B cell (primary cell): ENCODE data around the gene DNAJC11. TPM values are rescaled to one million over a fixed set of nuclear protein-coding genes. Genes with fewer than 3 reads are reported as not detected.
A peak's percentile ranks its signal among the peaks of the same experiment; 100 is the strongest.

Experiments used
- ATAC-seq: fragments of 200-7000 bp; cut with Tn5 transposase; one replicate; pipeline ENCODE4 v1.10.0; 2021; ENCODE audit warnings: low read depth, mild to moderate bottlenecking, moderate number of reproducible peaks, moderate library complexity
- CTCF ChIA-PET: fragments of 350-600 bp; sonication (Branson Sonifier 250); formaldehyde crosslinking; loops from one replicate; lab custom pipeline; 2021; ENCODE audit warnings: antibody characterized with exemption, inconsistent platforms; lab: Charles Lee
- POLR2A ChIA-PET: fragments of 350-600 bp; sonication (Branson Sonifier 250); formaldehyde crosslinking; loops from one replicate; lab custom pipeline; 2021; ENCODE audit warnings: antibody characterized with exemption; lab: Charles Lee
- DNase-seq: peaks from one replicate; pipeline ENCODE4 v3.0.0; 2013
- H2AFZ ChIP-seq: 2 replicates; pipeline ENCODE4 v1.6.1; 2012; ENCODE audit warnings: mild to moderate bottlenecking, low read depth, low read length; ENCODE audit not compliant: insufficient read depth, poor library complexity, severe bottlenecking
- H3K27ac ChIP-seq, 2 donors: 1 replicate in 1 of 2; 2 replicates in 1 of 2; pipeline ENCODE4 v1.5.1; 2012 to 2013; ENCODE audit warnings: low read length in 2 of 2, mild to moderate bottlenecking in 2 of 2, moderate library complexity in 1 of 2
- H3K27me3 ChIP-seq, 4 experiments: fragments of 200-600 bp in 1 of 4; sonication (generic) in 1 of 4; replicated peaks in 1 of 4; 1 replicate in 2 of 4; 2 replicates in 2 of 4; pipeline versions ENCODE4 v1.6.1 to v1.7.0; 2013 to 2016; ENCODE audit warnings: low read length in 3 of 4, mild to moderate bottlenecking in 2 of 4, mixed read lengths in 1 of 4, moderate library complexity in 1 of 4; ENCODE audit not compliant: insufficient read depth in 4 of 4, control insufficient read depth in 3 of 4; ENCODE audit errors: control extremely low read depth in 1 of 4
- H3K36me3 ChIP-seq, 2 experiments: replicated peaks in 1 of 2; 1 replicate in 1 of 2; 2 replicates in 1 of 2; pipeline versions ENCODE4 v1.6.1 to v1.7.1; 2013; ENCODE audit warnings: low read length in 1 of 2; ENCODE audit not compliant: insufficient read depth in 2 of 2, control insufficient read depth in 1 of 2; ENCODE audit errors: control extremely low read depth in 1 of 2, extremely low read depth in 1 of 2
- H3K4me1 ChIP-seq, 2 donors: fragments of 200-600 bp in 1 of 2; sonication (generic) in 1 of 2; 1 replicate in 1 of 2; 2 replicates in 1 of 2; pipeline versions ENCODE4 v1.5.1 to v1.6.1; 2013 to 2017; ENCODE audit warnings: low read length in 2 of 2; ENCODE audit not compliant: control insufficient read depth in 2 of 2, insufficient read depth in 2 of 2
- H3K4me2 ChIP-seq: replicated peaks from 2 replicates; pipeline ENCODE3; 2012; ENCODE audit warnings: mild to moderate bottlenecking, low read depth, low read length; ENCODE audit not compliant: poor library complexity, severe bottlenecking
- H3K4me3 ChIP-seq, 5 experiments: fragments of 200-600 bp in 1 of 5; sonication (generic) in 1 of 5; 1 replicate in 3 of 5; 2 replicates in 2 of 5; pipeline versions ENCODE4 v1.5.1 to v1.7.0; 2011 to 2016; ENCODE audit warnings: low read length in 4 of 5, mild to moderate bottlenecking in 4 of 5, low read depth in 2 of 5, control low read depth in 1 of 5, moderate library complexity in 1 of 5; ENCODE audit not compliant: insufficient read depth in 1 of 5; ENCODE audit errors: control extremely low read depth in 1 of 5, extremely low read depth in 1 of 5
- H3K79me2 ChIP-seq: fragments of 200-600 bp; sonication (generic); one replicate; pipeline ENCODE4 v1.6.0; 2016; ENCODE audit warnings: low read length; ENCODE audit not compliant: control insufficient read depth, insufficient read depth
- H3K9ac ChIP-seq: fragments of 200-600 bp; sonication (generic); 2 replicates; pipeline ENCODE4 v1.6.1; 2017; ENCODE audit warnings: mild to moderate bottlenecking, low read length, moderate library complexity
- H3K9me3 ChIP-seq, 3 donors: one replicate each; pipeline versions ENCODE4 v1.6.1 to v1.7.1; 2013; ENCODE audit warnings: low read length in 2 of 3; ENCODE audit not compliant: control insufficient read depth in 2 of 3, insufficient read depth in 1 of 3; ENCODE audit errors: control extremely low read depth in 1 of 3
- H4K20me1 ChIP-seq: 2 replicates; pipeline ENCODE4 v1.6.0; 2012; ENCODE audit warnings: mild to moderate bottlenecking, low read length; ENCODE audit not compliant: insufficient read depth, control insufficient read depth, poor library complexity, severe bottlenecking
- H3K27ac Mint-ChIP-seq: one replicate; pipeline ENCODE4 v1.8.0; 2021; ENCODE audit warnings: mixed read lengths
- H3K27me3 Mint-ChIP-seq: one replicate; pipeline ENCODE4 v1.8.0; 2021; ENCODE audit warnings: mixed read lengths
- H3K4me1 Mint-ChIP-seq: one replicate; pipeline ENCODE4 v1.8.0; 2021; ENCODE audit warnings: mixed read lengths
- H3K4me3 Mint-ChIP-seq: one replicate; pipeline ENCODE4 v1.8.0; 2021; ENCODE audit warnings: mixed read lengths
- H3K9me3 Mint-ChIP-seq: one replicate; pipeline ENCODE4 v1.8.0; 2022; ENCODE audit warnings: mixed read lengths; ENCODE audit not compliant: insufficient read depth
- EZH2 ChIP-seq: IDR thresholded peaks from 2 replicates; pipeline ENCODE4 v1.6.1; 2012; ENCODE audit warnings: borderline replicate concordance, low read depth, mild to moderate bottlenecking, moderate library complexity, low read length; ENCODE audit not compliant: insufficient read depth, poor library complexity, severe bottlenecking
- WGBS: methylation state at CpG from one replicate; pipeline ENCODE4 v1.1.5; 2013; ENCODE audit warnings: missing lambda C conversion rate; ENCODE audit not compliant: insufficient coverage; 5-methylcytosine and 5-hydroxymethylcytosine counted together
- intact Hi-C: fragments of 100-400 bp; cut with micrococcal nuclease; formaldehyde crosslinking; loops from one replicate; pipeline ENCODE4 v1.10.0; 2022
- polyA minus RNA-seq: library from RNA; depleted of rRNA, polyadenylated mRNA; stranded (reverse); fragments of >200 nt; gene quantifications from 2 replicates; pipeline ENCODE4 v1.2.3, GENCODE V29; 2012
- polyA plus RNA-seq: library from polyadenylated mRNA; depleted of rRNA; stranded (reverse); fragments of >200 nt; gene quantifications from 2 replicates; pipeline ENCODE4 v1.2.3, GENCODE V29; 2012
- total RNA-seq, 2 donors: library from RNA; stranded (reverse); fragments of 120-200 nt in 1 of 2; gene quantifications; 1 replicate in 1 of 2; 2 replicates in 1 of 2; pipeline versions ENCODE4 v1.2.3 to v1.2.4, GENCODE V29; 2013 to 2022
- TF ChIP-seq, protein P1 (sequence below): fragments of 200-600 bp; IDR thresholded peaks from one replicate; pipeline ENCODE4 v1.8.0; 2022; ENCODE audit warnings: antibody characterized with exemption, mild to moderate bottlenecking

The DNAJC11 gene, protein sequence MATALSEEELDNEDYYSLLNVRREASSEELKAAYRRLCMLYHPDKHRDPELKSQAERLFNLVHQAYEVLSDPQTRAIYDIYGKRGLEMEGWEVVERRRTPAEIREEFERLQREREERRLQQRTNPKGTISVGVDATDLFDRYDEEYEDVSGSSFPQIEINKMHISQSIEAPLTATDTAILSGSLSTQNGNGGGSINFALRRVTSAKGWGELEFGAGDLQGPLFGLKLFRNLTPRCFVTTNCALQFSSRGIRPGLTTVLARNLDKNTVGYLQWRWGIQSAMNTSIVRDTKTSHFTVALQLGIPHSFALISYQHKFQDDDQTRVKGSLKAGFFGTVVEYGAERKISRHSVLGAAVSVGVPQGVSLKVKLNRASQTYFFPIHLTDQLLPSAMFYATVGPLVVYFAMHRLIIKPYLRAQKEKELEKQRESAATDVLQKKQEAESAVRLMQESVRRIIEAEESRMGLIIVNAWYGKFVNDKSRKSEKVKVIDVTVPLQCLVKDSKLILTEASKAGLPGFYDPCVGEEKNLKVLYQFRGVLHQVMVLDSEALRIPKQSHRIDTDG
- total RNA-seq = 51.6 and 57.2 TPM in 2 replicates
- 23.4 TPM for total RNA-seq (2013)
- polyA plus RNA-seq = 29.2 and 37.9 TPM in 2 replicates
- polyA minus RNA-seq = 20.8 and 22.3 TPM in 2 replicates

DNA sequence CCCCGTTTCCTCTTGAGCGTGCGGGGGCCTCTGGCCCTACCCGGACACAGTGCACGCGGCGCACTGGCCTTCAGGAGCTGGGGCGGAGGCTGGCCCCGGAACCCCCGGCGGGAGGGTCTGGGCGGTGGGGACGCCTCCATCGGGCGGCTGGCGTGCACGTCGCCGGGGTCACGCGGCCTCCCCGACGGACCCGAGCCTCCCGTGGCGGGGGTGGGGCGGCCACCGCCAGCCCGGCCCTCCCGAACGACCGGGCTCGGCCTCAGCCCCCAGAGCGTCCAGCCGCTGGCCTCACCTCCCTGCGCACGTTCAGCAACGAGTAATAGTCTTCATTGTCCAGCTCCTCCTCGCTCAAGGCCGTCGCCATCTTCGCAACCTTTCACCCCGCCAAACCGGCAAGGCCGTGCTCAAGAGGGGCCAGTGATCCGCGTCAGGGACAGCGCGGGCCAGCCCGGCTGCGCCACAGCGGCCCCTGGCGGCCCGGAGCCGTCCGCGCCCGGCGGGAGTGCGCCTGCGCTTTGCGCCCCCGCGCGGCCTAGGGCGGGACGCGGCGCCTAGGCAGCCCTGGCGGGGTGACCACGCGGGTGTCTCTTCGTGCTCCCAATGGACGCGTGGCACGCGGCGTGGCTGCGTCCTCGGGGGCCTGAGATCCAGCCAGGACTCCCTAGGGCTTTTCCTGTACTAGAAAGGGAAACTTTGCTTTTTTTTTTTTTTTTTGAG, at the start of gene DNAJC11:
DNAJC11 (minus strand) TSS at position 380 of the 717 bp plus-strand sequence; CDS start at position 364, 16 bp downstream.
- Histone ChIP-seq H2AFZ (peak within 1 kb of the TSS; percentile 97), H3K27me3 (no peaks in the 10 kb centered on the region), H3K9ac (peak within 1 kb of the TSS; percentile 82), H3K36me3 (no peaks in the 10 kb centered on the region), H3K4me1 (peaks cover 8 to 17% of the 10 kb centered on the region in 2 donors), H3K79me2 (peaks cover 38% of the 10 kb centered on the region), H3K9me3 (peaks cover 0 to 4% (median 0%) of the 10 kb centered on the region in 3 donors), H3K27ac (peak within 1 kb of the TSS in 1 of 2 donors; percentile 91), H3K4me2 (peak within 1 kb of the TSS; percentile 88), H3K4me3 (peak within 1 kb of the TSS; percentile 63 to 91 (median 79)), H4K20me1 (peaks cover 23% of the 10 kb centered on the region)
- Mint-ChIP-seq H3K9me3 (no peaks in the 10 kb centered on the region), H3K4me3 (peak within 1 kb of the TSS; percentile 95), H3K27me3 (no peaks in the 10 kb centered on the region), H3K4me1 (peaks cover 22% of the 10 kb centered on the region), H3K27ac (peak within 1 kb of the TSS; percentile 96)
- ATAC-seq (peak; percentile 98), DNase-seq (peak; percentile 92)
- intact Hi-C loops = loop anchor here (1.0 to 5.0 kb wide), 7 partner anchors 74 to 504 kb away; partner anchors contain the start of genes ACOT7, CAMTA1, ICMT and KLHL21
- TF ChIP-seq EZH2 = no peak
- TF ChIP-seq, protein P1, sequence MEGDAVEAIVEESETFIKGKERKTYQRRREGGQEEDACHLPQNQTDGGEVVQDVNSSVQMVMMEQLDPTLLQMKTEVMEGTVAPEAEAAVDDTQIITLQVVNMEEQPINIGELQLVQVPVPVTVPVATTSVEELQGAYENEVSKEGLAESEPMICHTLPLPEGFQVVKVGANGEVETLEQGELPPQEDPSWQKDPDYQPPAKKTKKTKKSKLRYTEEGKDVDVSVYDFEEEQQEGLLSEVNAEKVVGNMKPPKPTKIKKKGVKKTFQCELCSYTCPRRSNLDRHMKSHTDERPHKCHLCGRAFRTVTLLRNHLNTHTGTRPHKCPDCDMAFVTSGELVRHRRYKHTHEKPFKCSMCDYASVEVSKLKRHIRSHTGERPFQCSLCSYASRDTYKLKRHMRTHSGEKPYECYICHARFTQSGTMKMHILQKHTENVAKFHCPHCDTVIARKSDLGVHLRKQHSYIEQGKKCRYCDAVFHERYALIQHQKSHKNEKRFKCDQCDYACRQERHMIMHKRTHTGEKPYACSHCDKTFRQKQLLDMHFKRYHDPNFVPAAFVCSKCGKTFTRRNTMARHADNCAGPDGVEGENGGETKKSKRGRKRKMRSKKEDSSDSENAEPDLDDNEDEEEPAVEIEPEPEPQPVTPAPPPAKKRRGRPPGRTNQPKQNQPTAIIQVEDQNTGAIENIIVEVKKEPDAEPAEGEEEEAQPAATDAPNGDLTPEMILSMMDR = peak; percentile 95
- under 1% methylated on average over 80 of the region's 80 CpGs for WGBS
- ChIA-PET CTCF (interaction anchor here (0.7 to 1.4 kb wide), 4 partner anchors 17 to 69 kb away, joined by 3 read pairs; no protein-coding TSS in a partner anchor), POLR2A (interaction anchor here (0.6 kb wide), 1 partner anchor 83 kb away, joined by 3 read pairs; the partner anchor contains the start of gene CAMTA1)
